CD4-positive, alpha-beta T cell treated with Interleukin-12 subunit alpha and Interleukin-12 subunit beta, for 1 hour (primary cell): ENCODE results near the gene DTNA.
"Not testable (repeated sequence)": the region's sequence is repeated elsewhere in the genome, so short reads cannot be mapped to it uniquely, and the experiment has no call there.

ENCODE experiments used
- DNase-seq: peaks from one replicate; pipeline ENCODE4 v3.0.0-alpha.2; 2020

Gene DTNA

GRCh38 chr18:34709750-34710441, at the start of gene DTNA:
Gene DTNA (plus strand): TSS chr18:34710298. CDS start chr18:34755977, 45,679 bp downstream.
- no peak for DNase-seq

- DNase-seq: no peak
Observed at GRCh38 chr18:34660572-34660971, 49.5 kb upstream of the DTNA start.

GRCh38 chr18:34661464-34662087, 48.5 kb upstream of the DTNA start:
- DNase-seq: peak; percentile 17

- no peak for DNase-seq
Observed at GRCh38 chr18:34676816-34677574, 33.1 kb upstream of the DTNA start.

- DNase-seq: not testable (repeated sequence)
Observed at GRCh38 chr18:34689750-34690149, 20.3 kb upstream of the DTNA start.

GRCh38 chr18:34691614-34692013, 18.5 kb upstream of the DTNA start:
- DNase-seq: no peak

GRCh38 chr18:34694591-34695165, 15.4 kb upstream of the DTNA start:
- no peak for DNase-seq

GRCh38 chr18:34695310-34695709, 14.8 kb upstream of the DTNA start:
- no peak for DNase-seq

- no peak for DNase-seq
Observed at GRCh38 chr18:34696671-34697070, 13.4 kb upstream of the DTNA start.

- no peak for DNase-seq
Observed at GRCh38 chr18:34697233-34697632, 12.9 kb upstream of the DTNA start.

GRCh38 chr18:34697891-34698290, 12.2 kb upstream of the DTNA start:
- no peak for DNase-seq

GRCh38 chr18:34701911-34702310, 8.2 kb upstream of the DTNA start:
- no peak for DNase-seq

- DNase-seq: no peak
Observed at GRCh38 chr18:34702814-34703213, 7.3 kb upstream of the DTNA start.

GRCh38 chr18:34704074-34704473, 6.0 kb upstream of the DTNA start:
- DNase-seq: no peak

GRCh38 chr18:34704823-34705222, 5.3 kb upstream of the DTNA start:
- DNase-seq: no peak

GRCh38 chr18:34707670-34708069, 2.4 kb upstream of the DTNA start:
- no peak for DNase-seq

GRCh38 chr18:34709104-34709503, 994 bp upstream of the DTNA start:
- no peak for DNase-seq

GRCh38 chr18:34710458-34710914, 388 bp downstream of the DTNA start:
- no peak for DNase-seq

- DNase-seq: no peak
Observed at GRCh38 chr18:34710934-34711333, 836 bp downstream of the DTNA start.

GRCh38 chr18:34716111-34716510, 6.0 kb downstream of the DTNA start:
- not testable (repeated sequence) for DNase-seq

GRCh38 chr18:34718610-34719009, 8.5 kb downstream of the DTNA start:
- DNase-seq: no peak

- DNase-seq: no peak
Observed at GRCh38 chr18:34720220-34720619, 10.1 kb downstream of the DTNA start.

GRCh38 chr18:34723143-34723542, 13.0 kb downstream of the DTNA start:
- no peak for DNase-seq

- DNase-seq: not testable (repeated sequence)
Observed at GRCh38 chr18:34725737-34726136, 15.6 kb downstream of the DTNA start.
